ENCODE results near the gene SESN3. TPM values are rescaled to one million over a fixed set of nuclear protein-coding genes. Genes with fewer than 3 reads are reported as not detected.

SESN3 gene
- 10 to 100 TPM; 15.4 to 54.6 (median 32.0) TPM for total RNA-seq

GRCh38 chr11:95231127-95231880, at the start of gene SESN3:
Gene SESN3, minus strand, starts transcription at chr11:95231202. Its CDS starts 342 bp downstream, at chr11:95230860.
- no peak for TF ChIP-seq CTCF (IDR thresholded peaks at IDR 0.05; ENCODE audit: low read depth)

GRCh38 chr11:95279921-95280868, 49.2 kb upstream of the SESN3 start:
- TF ChIP-seq CTCF (IDR thresholded peaks at IDR 0.05; ENCODE audit: low read depth): no peak

GRCh38 chr11:95277868-95278267, 46.9 kb upstream of the SESN3 start:
- TF ChIP-seq CTCF (IDR thresholded peaks at IDR 0.05; ENCODE audit: low read depth): no peak

GRCh38 chr11:95276139-95276538, 45.1 kb upstream of the SESN3 start:
- TF ChIP-seq CTCF (IDR thresholded peaks at IDR 0.05; ENCODE audit: low read depth): no peak

- TF ChIP-seq CTCF (IDR thresholded peaks at IDR 0.05; ENCODE audit: low read depth): no peak
Measured at GRCh38 chr11:95269036-95269819, 38.2 kb upstream of the SESN3 start.

- no peak for TF ChIP-seq CTCF (IDR thresholded peaks at IDR 0.05; ENCODE audit: low read depth)
Measured at GRCh38 chr11:95268391-95268790, 37.4 kb upstream of the SESN3 start.

All from subcutaneous adipose tissue (tissue), 4 donors.